ENCODE measurements around the gene STPG2. TPM values are rescaled to one million over a fixed set of nuclear protein-coding genes. Genes with fewer than 3 reads are reported as not detected.

Gene STPG2
- total RNA-seq, 4 donors from 2014 or later: 0.24 to 0.56 (median 0.47) TPM; not detected in 1

GRCh38 chr4:97845758-97846157, 297.5 kb downstream of the STPG2 start:
- no peak for DNase-seq (ENCODE audit: low spot score)
- TF ChIP-seq, protein P1, sequence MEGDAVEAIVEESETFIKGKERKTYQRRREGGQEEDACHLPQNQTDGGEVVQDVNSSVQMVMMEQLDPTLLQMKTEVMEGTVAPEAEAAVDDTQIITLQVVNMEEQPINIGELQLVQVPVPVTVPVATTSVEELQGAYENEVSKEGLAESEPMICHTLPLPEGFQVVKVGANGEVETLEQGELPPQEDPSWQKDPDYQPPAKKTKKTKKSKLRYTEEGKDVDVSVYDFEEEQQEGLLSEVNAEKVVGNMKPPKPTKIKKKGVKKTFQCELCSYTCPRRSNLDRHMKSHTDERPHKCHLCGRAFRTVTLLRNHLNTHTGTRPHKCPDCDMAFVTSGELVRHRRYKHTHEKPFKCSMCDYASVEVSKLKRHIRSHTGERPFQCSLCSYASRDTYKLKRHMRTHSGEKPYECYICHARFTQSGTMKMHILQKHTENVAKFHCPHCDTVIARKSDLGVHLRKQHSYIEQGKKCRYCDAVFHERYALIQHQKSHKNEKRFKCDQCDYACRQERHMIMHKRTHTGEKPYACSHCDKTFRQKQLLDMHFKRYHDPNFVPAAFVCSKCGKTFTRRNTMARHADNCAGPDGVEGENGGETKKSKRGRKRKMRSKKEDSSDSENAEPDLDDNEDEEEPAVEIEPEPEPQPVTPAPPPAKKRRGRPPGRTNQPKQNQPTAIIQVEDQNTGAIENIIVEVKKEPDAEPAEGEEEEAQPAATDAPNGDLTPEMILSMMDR (IDR thresholded peaks at IDR 0.05): no peak
- ATAC-seq (ENCODE audit: low FRiP score): no peak

- no peak for ATAC-seq (ENCODE audit: low FRiP score)
- TF ChIP-seq, protein P1 (IDR thresholded peaks at IDR 0.05): no peak
- DNase-seq (ENCODE audit: low spot score): no peak
Observed at GRCh38 chr4:97841512-97841911, 301.8 kb downstream of the STPG2 start.

DNA sequence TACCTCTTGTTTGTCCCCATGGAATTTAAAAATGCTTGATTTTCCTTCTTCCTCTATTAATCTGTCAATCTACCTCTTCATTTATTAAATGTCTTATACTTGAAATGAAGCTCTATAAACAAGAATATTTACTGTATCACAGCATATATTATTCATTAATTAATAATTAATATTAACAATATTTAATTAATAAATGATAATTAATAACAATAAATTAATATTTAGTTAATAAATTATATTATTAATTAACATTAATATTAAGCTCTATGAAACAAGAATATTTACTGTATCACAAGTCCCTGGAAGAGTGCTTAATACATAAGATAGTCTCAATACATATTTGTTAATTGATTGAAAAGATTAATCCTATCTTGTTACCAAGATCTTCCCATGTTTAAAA, 306.6 kb downstream of the STPG2 start:
- ATAC-seq (ENCODE audit: low FRiP score): no peak
- TF ChIP-seq, protein P1 (IDR thresholded peaks at IDR 0.05): no peak
- DNase-seq (ENCODE audit: low spot score): no peak

- no peak for ATAC-seq (ENCODE audit: low FRiP score)
- TF ChIP-seq, protein P1 (IDR thresholded peaks at IDR 0.05): no peak
- DNase-seq (ENCODE audit: low spot score): no peak
Observed at GRCh38 chr4:97828646-97829045, 314.6 kb downstream of the STPG2 start.

GRCh38 chr4:97819294-97819693, 324.0 kb downstream of the STPG2 start:
- ATAC-seq (ENCODE audit: low FRiP score): no peak
- TF ChIP-seq, protein P1 (IDR thresholded peaks at IDR 0.05): no peak
- DNase-seq (ENCODE audit: low spot score): no peak

DNA sequence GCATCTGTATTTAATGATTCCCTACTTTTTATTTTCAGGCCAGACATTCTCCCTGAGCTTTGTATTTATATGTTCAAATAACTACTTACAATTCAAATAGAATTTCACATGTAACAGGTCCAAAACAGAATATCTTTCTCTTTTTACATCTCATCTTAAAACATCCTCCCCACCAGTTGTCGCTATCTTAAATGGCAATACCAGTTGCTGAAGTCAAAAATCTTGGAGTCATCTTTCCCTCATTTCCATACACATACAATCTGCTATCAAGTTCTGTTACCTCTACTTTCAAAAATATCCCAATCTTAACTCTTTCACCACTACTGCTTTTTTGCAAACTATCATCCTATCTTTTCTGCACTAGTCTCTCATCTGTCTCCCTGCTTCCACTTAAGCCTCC, 330.5 kb downstream of the STPG2 start:
- DNase-seq (ENCODE audit: low spot score): no peak
- no peak for ATAC-seq (ENCODE audit: low FRiP score)
- TF ChIP-seq, protein P1 (IDR thresholded peaks at IDR 0.05): no peak

- DNase-seq (ENCODE audit: low spot score) (no peak), ATAC-seq (ENCODE audit: low FRiP score) (no peak)
- TF ChIP-seq, protein P1 (IDR thresholded peaks at IDR 0.05): no peak
Observed at GRCh38 chr4:97786306-97786920, 356.9 kb downstream of the STPG2 start.

All from omental fat pad (tissue), 4 donors.